Kidney glomerular epithelial cell (primary cell): ENCODE measurements around the gene FLRT2.
A peak's percentile ranks its signal among the peaks of the same experiment; 100 is the strongest.

Experiments
- DNase-seq: peaks from one replicate; lab custom pipeline; 2025; lab: John Stamatoyannopoulos, UW

The FLRT2 gene

DNA sequence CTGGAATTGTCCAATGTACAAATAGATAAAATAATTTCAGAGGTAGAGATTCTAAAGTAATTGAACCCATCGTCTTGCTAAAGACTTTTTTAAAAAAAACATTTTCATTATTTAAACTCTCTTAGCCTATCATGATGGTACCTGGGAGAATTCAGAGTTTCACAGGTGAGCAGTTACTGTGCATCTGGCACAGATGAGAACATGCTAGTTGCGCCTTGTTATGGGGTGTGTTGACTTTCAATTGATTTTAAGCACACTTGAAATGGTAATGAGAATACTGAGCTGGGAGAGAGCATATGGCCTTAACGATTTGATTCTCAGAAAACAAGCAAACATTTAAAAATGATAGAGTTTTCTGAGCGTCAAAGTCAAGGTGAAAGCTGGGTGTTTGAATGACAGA, 66.6 kb downstream of the FLRT2 start:
- DNase-seq = no peak

DNA sequence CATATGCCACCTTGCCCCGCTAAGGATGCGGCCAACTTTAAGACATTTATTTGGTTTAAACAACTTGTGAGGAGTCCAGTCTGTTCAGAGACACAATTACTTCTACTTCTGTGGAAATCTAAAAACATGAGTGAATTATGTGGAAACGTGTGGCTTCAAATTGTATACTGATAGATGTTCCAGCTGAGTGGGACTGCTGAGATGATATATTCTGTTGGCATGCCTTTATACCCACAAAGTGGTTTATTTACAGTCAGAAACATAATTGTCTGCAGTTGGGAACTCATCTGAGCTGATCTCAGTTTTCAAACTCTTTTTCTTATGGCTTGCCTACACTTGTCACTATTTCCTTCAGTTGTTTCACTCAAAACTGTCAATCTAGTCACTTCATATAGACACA, 67.8 kb downstream of the FLRT2 start:
- no peak for DNase-seq

DNA sequence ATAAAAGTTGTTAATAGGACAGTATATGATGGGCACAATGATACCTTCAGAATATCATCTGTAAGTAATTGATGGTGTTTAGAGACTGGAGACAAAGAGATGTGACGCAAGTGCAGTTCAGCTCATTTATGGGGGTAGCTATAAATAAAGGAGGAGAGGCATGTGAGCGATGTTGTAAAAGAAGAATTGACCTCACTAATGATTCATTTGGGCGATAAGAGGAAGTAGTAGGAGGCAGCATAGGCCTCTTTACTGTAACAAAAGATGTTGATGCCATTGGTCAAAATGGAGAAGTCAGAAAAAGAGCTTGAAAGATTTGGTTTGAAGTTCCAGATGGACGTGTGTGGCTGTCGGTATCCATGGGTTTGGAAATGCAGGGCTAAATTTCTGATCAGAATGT, 70.0 kb downstream of the FLRT2 start:
- DNase-seq = peak; percentile 1

DNA sequence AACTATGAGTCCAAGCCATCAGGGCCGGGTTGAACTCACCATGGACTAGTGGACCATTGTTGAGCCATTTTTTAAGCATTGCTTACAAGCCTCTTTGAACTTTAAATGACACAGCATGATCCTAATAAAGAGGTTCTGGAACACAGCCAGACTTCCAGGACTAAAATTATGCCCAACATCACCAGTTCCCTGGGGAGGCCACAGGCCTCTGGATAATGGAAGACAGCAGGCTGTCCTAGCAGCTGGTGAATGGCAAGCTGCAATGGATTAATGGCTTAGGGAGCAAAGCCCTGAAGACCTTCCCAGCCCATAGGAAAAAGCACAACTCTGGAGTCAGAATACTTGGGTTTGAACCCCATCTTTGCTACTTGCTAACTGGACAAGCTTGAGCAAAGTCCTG, 71.3 kb downstream of the FLRT2 start:
- DNase-seq = no peak

DNA sequence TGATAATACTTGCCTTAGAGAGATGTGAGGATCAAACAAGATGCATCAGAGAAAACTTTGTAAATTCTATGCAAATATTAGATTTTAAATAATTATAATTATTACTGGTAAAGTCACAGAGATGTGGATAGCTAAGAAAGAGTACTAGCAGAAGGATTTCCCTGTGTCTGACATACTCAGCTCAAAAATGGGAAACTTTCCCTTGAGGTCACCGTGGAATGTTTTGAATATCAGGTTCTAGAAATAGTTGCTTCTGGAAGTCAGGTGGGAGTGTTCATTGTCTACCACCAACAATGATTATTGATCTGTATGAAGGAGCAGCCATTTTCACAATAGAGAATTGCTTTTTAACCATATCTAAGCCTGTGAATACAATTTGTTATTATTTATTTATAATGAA, 71.7 kb downstream of the FLRT2 start:
- DNase-seq = no peak

DNA sequence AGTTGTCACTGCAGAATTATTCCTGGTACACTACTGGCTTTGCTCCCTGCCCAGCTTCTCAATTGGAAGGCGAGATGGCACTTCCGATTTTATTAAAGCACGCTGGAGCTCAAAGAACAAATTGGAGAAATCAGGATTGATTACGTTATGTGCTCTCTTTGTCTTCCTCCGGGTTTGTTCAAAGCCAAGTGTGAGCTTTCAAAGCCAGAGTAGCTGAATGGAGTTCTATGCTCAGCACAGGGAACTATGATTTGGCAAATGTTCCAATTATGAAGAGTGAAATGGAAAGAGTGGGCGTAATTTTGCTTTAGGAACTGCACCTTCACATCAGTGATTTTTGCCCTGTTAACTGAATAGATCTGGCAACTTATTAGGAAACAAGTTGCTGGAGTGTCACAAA, 72.4 kb downstream of the FLRT2 start:
- no peak for DNase-seq

DNA sequence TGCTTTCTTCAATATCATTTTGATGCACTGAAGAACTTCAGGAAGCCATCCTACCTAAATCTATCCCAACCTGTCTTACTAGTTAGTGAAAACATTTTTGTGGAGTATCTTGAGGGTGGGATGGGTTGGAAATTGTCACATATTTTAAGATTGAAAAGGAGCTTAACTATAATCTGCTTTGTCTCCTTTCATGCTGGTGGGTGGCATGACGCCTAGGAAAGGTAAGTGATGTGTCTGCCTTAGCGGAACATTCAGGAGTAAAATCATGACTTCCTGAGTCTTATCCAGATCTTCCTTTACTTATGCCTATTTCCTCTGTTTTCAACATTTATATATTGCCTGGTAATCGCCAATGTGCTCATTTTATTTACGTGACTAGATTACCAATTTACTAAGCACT, 74.1 kb downstream of the FLRT2 start:
- no peak for DNase-seq

DNA sequence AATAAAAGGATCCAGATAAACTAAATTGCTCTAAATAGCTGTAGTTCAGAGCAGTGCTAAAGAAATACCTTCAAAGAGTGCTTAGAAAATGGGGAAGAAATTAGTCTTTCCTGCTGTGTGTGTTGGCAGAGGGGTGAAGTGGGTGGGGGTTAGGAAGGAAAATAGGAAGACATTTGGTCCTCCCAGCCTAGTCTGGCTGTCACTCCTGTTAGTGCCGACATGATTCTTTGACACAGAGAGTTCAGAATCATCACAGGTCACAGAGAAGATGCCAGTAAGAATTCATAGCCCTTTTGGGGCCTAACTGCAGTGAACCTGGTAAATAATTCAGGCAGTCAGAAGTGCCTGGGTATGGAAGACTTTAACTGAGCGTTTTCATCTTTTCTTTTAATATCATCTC, 74.8 kb downstream of the FLRT2 start:
- no peak for DNase-seq

DNA sequence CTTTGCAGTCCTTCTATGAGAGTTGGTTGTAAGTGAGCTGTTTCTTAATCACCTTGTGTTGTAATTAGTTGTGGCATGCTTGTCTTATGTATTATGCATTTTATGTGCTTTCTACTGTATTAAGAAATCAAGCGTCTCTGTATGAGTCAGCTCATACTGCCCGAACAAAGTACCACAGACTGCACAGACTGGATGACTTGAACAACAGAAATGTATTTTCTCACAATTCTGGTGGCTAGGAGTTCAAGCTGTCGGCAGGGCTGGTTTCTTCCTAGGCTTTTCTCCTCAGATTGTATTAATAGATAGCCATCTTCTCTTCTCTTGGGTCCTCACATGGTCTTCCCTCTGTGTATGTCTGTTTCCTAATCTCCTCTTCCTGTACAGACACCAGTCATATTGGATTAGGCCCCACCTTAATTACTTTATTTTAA, 77.7 kb downstream of the FLRT2 start:
- peak; percentile 41 for DNase-seq

DNA sequence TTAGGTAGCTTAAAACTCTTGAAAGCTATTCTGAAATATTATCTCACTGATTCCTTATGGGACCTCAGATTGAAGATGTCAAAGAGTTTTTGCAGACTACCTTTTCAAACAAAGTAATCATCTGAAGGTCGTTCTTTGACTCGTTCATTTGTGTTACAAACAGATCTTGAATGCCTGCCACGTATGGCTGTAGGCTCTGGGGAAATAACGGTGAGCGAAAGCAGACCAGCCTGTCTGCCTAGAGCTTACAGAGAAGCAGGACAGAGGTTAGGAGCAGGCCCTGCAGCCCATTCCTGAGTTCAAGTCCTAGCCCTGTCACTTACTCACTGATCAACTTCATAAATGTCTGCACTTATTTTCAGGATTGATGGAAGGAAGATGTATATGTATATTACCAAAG, 83.6 kb downstream of the FLRT2 start:
- no peak for DNase-seq

DNA sequence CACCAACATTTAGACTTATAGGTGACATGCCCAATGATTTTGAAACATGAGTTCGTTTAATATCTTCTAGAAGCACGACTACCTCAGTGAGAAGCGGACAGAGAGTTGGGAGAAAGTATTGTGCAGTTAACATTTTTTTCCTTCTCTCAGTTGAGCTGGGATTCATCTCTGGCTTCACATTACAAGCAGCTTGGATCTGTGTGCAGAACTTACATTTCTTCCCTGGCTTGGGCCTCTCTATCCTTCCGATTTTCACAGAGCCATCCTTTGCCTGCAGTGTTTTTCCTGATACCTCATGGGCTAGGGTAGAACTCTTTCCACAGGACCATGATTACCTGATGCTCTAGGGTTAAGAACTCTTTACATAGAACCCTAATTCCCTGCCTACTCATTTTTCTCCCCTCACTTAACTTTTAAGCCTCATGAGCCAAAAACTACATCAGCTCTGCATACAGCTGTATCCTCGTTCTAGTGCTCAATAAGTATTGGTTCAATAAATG, 86.5 kb downstream of the FLRT2 start:
- DNase-seq = no peak

DNA sequence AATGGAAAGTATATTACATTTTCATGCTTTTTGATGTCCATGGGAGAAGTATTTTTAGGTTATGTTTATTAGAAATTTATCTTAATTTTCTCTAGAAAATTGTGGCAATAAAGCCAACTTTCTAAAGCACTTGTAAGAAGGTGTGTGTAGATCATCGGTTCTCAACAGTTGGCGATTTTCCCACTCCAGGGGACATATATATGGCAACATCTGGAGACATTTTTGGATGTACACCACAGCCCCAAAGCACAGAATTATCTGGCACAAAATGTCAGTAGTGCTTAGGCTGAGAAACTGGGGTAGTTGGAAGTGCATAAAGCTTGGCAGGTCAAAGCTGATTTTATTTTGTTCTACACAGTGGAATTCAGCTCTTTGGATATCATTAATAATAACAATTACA, 86.9 kb downstream of the FLRT2 start:
- no peak for DNase-seq

DNA sequence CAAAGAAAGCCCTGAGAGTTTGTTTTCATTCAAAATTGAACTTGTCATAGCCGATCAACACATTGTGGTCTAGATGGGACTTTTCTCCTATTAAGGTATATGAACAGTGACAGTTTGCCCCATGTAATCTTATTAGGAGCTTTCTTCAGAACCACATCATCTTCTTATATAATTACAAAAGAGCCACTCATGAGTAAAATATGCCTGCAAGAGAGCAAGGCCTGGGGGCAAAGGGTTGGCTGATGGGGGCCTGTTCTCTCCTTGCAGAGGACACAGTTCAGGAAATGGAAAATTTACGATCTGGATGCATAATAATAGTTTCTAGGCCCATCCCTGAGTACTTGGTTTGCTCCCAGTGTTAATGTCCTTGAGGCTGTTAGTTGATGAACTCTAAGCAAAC, 87.8 kb downstream of the FLRT2 start:
- no peak for DNase-seq

DNA sequence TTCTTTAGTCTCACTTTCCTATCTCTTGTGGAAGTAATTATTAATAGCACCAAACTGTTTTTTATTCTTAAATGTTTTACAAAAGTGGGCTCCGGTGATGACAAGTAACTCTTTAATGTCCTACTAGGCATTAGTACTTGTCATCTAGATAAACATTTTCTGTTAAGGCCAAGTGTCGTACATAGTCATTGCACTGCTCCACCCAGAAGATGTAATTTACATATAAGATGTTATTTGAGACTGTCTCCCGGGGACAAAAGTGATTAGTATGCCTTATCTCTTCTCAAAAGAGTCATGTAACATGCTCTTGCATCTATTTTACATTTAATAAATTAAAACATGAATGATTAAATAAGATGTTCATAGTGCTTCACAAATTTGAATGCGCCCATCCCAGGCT, 88.4 kb downstream of the FLRT2 start:
- no peak for DNase-seq

DNA sequence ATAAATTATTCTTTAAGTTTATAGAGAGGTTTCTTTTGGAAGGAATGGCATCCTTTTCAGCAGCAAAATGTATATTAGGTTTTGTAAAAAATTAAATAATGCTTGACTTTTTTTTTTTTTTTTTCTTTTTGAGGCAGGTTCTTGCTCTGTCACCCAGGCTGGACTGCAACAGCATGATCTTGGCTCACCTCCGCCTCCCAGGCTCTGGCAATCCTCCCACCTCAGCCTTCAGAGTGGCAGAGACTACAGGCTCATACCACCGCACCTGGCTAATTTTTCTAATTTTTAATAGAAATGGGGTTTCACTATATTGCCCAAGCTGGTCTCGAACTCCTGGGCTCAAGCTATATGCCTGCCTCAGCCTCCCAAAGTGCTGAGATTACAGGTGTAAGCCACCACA, 89.0 kb downstream of the FLRT2 start:
- DNase-seq = no peak

DNA sequence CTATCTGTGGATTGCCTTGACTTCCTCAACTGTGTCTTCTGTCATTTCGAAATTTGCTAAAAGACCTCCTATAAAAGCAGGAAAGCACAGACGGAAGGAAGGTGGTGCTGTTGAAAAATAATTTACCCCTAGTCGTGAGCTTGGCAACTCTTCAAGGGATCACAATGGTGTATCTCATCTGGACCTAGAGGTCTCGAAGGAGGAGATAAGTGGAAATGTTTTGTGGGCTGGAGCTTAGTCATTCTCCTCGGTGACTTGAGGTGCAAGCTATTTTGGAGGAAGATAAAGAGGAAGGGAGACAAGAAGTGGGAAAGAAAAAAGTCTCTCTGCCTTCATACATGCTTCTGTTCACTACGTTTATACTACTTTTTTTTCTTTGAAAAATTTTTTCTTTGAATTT, 89.9 kb downstream of the FLRT2 start:
- no peak for DNase-seq

DNA sequence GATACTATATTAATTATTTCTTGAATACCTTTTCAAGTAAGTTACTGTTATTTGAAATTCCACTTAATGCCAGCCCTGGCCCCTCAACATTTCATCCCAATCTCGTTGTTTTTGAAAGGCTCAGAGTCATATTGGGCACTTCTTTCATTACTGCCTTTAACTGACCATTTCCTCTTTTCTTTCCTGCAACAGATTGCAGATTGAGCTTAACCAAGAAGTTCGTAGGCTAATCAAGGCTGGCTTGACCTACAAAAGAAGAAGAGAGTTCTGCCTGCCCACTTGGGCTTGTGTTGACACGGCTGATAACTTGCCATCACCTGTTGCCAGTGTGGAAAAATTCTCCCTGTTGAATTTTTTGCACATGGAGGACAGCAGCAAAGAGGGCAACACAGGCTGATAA, 91.0 kb downstream of the FLRT2 start:
- DNase-seq = no peak

DNA sequence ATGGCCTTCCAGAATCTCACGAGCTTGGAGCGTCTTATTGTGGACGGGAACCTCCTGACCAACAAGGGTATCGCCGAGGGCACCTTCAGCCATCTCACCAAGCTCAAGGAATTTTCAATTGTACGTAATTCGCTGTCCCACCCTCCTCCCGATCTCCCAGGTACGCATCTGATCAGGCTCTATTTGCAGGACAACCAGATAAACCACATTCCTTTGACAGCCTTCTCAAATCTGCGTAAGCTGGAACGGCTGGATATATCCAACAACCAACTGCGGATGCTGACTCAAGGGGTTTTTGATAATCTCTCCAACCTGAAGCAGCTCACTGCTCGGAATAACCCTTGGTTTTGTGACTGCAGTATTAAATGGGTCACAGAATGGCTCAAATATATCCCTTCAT, 92.2 kb downstream of the FLRT2 start:
- no peak for DNase-seq

DNA sequence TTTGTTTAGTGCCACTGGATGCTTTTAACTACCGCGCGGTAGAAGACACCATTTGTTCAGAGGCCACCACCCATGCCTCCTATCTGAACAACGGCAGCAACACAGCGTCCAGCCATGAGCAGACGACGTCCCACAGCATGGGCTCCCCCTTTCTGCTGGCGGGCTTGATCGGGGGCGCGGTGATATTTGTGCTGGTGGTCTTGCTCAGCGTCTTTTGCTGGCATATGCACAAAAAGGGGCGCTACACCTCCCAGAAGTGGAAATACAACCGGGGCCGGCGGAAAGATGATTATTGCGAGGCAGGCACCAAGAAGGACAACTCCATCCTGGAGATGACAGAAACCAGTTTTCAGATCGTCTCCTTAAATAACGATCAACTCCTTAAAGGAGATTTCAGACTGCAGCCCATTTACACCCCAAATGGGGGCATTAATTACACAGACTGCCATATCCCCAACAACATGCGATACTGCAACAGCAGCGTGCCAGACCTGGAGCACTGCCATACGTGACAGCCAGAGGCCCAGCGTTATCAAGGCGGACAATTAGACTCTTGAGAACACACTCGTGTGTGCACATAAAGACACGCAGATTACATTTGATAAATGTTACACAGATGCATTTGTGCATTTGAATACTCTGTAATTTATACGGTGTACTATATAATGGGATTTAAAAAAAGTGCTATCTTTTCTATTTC, 93.2 kb downstream of the FLRT2 start:
- DNase-seq = no peak

DNA sequence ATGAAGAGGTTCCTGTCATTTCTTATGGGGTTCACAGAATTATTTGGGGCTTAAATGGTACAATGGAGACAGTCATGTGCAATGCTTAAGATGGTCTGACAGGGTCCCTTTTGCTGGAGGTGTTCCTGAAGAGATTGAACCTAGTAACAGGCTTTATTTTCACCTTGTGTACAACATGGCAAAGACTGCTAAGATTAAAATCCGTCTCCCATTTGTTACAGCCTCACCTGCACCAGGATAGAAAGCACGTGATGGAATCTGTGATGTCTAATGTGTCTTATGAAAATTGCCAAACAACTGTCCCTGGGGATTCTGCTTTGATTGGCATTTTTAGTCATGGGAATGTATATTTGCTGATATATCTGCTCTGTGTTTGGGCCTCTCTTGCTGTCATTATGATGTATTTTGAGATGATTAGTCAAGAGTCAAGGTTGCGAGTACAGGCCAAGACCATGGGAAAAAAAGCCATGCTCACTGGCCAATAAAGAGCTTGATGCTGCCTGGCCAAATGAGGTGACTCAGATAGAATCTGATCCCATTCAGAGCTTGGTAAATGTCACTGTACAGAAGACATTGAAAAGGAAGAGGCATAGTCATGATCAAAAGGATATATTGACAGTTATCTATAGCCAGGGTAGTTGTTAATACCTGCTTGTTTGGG, 96.1 kb downstream of the FLRT2 start:
- DNase-seq = no peak

DNA sequence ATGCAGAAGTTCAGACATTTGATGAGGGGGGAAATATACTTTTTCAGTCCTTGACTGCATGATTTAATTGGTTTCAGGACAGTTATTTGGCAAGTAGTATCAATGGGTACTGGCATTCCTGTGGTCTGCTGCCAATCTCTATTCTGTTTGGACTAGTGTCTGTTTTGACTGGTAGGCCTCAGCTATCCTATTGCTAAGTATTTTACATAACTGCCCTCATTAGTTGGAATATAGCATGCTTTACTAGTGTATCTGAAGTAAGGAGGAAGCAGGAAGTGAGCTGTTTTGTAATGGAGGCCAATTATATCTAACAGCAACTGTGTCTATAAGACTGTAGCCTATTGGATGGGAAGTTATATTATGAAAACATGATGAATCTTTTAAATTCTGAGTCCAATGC, 104.3 kb downstream of the FLRT2 start:
- DNase-seq = no peak

DNA sequence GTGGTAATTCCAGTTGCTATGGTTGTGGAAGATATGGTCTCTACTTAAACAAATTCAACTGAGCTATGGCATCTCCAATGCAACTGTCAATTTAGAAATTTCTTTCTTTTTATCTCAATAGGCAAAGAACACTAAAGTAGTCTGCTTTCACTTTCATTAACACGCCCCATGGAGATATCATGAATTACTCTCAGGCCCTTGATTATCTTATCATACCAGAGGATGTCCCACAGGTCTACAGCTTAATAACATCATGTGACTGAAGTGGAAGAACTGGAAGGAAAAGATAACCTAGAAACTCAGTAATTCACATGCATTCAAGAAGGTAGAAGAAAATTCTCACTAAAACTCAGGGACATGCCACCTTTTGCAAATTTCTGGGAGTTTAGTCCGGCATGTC, 114.3 kb downstream of the FLRT2 start:
- DNase-seq = no peak

DNA sequence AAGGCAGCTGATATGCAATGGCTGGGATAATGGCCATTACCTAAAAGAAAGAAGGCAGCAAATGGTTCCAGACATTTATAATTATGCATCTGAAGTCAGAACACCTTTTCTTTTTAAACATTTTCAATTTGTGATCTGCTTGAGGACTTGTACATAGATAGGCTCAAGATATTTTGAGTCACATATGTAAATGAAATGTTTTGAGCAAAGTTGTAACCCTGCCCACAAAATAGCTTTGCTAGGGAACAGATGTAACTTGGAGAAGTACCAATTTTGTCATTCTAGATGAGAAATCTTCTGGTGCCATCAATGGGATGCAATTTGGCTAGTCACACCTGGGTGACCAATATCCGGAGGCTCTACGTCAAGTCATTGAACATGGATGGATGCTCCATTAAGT, 123.1 kb downstream of the FLRT2 start:
- DNase-seq = no peak
